H54 (cell line): ENCODE measurements around the gene KCNIP3.
"Not testable (repeated sequence)": the region's sequence is repeated elsewhere in the genome, so short reads cannot be mapped to it uniquely, and the experiment has no call there.

Experiments used
- DNase-seq: peaks from one replicate; pipeline ENCODE4 v3.0.0; 2011; ENCODE audit warnings: low spot score, mixed read lengths; ENCODE audit not compliant: insufficient read length
- FAIRE-seq: peaks from 3 replicates; lab custom pipeline; 2011; peaks lifted over from hg19 to GRCh38; lab: Jason Lieb, UNC
- POLR2A ChIP-seq: IDR thresholded peaks from 2 replicates; pipeline ENCODE4 v1.6.1; 2011; ENCODE audit warnings: low read depth, mild to moderate bottlenecking, low read length

KCNIP3 gene

GRCh38 chr2:95390881-95391321 lies 93.8 kb downstream of the KCNIP3 start:
- DNase-seq (no peak), FAIRE-seq (no peak)
- TF ChIP-seq POLR2A: no peak

- no peak for DNase-seq
- FAIRE-seq: no peak
- TF ChIP-seq POLR2A: no peak
These were observed 94.6 kb downstream of the KCNIP3 start for GRCh38 chr2:95391641-95392310.

GRCh38 chr2:95392320-95392719 lies 95.2 kb downstream of the KCNIP3 start:
- TF ChIP-seq POLR2A: no peak
- DNase-seq: no peak
- FAIRE-seq: no peak

GRCh38 chr2:95392730-95393455 lies 95.7 kb downstream of the KCNIP3 start:
- TF ChIP-seq POLR2A: no peak
- no peak for FAIRE-seq
- no peak for DNase-seq

- DNase-seq (no peak), FAIRE-seq (no peak)
- no peak for TF ChIP-seq POLR2A
These were observed 96.8 kb downstream of the KCNIP3 start for GRCh38 chr2:95393901-95394300.

GRCh38 chr2:95399061-95399460 lies 101.9 kb downstream of the KCNIP3 start:
- DNase-seq (no peak), FAIRE-seq (no peak)
- TF ChIP-seq POLR2A: no peak

- DNase-seq (no peak), FAIRE-seq (no peak)
- TF ChIP-seq POLR2A: no peak
These were observed 104.3 kb downstream of the KCNIP3 start for GRCh38 chr2:95401480-95401879.

GRCh38 chr2:95402004-95402369 lies 104.8 kb downstream of the KCNIP3 start:
- not testable (repeated sequence) for DNase-seq, FAIRE-seq

- peak; percentile 85 for TF ChIP-seq POLR2A
These were observed 105.4 kb downstream of the KCNIP3 start, which contains the start of gene FAHD2A for GRCh38 chr2:95402370-95403203. Gene FAHD2A (plus strand): TSS chr2:95402708. CDS start chr2:95405559, 2,851 bp downstream.

GRCh38 chr2:95403204-95403721 lies 106.1 kb downstream of the KCNIP3 start:
- not testable (repeated sequence) for DNase-seq
- FAIRE-seq: peak; percentile 41

More at GRCh38 chr2:95402370-95403203, 105.4 kb downstream of the KCNIP3 start, which contains the start of gene FAHD2A:
- FAIRE-seq (no peak), DNase-seq (peak; percentile 95)

- DNase-seq, FAIRE-seq: not testable (repeated sequence)
These were observed 106.7 kb downstream of the KCNIP3 start for GRCh38 chr2:95403824-95404223.

GRCh38 chr2:95404676-95405075 lies 107.5 kb downstream of the KCNIP3 start:
- FAIRE-seq, DNase-seq: not testable (repeated sequence)

GRCh38 chr2:95411239-95411638 lies 114.1 kb downstream of the KCNIP3 start:
- DNase-seq (peak; percentile 34), FAIRE-seq (peak; percentile 36)

- peak; percentile 35 for DNase-seq
- peak; percentile 43 for FAIRE-seq
These were observed 117.0 kb downstream of the KCNIP3 start for GRCh38 chr2:95414015-95414594.

- FAIRE-seq, DNase-seq: not testable (repeated sequence)
These were observed 118.0 kb downstream of the KCNIP3 start for GRCh38 chr2:95415138-95415537.

- not testable (repeated sequence) for FAIRE-seq, DNase-seq
These were observed 118.4 kb downstream of the KCNIP3 start for GRCh38 chr2:95415561-95415960.

GRCh38 chr2:95427196-95427867 lies 130.2 kb downstream of the KCNIP3 start:
- not testable (repeated sequence) for DNase-seq, FAIRE-seq

GRCh38 chr2:95429748-95430467 lies 132.8 kb downstream of the KCNIP3 start:
- not testable (repeated sequence) for DNase-seq, FAIRE-seq
